GM10266 (cell line): ENCODE data around the gene TMCC2.

Experiments used
- DNase-seq: peaks from one replicate; pipeline ENCODE4 v3.0.0; 2012; ENCODE audit errors: extremely low spot score
- CTCF ChIP-seq: IDR thresholded peaks from 2 replicates; pipeline ENCODE4 v1.5.1; 2012; ENCODE audit warnings: mild to moderate bottlenecking, low read depth; ENCODE audit not compliant: control insufficient read depth, insufficient read depth; ENCODE audit errors: missing control alignments

TMCC2 gene

GRCh38 chr1:205257735-205258134 is 30.0 kb downstream of the TMCC2 start:
- DNase-seq, result no peak
- TF ChIP-seq CTCF, result no peak

GRCh38 chr1:205258261-205258691 is 30.5 kb downstream of the TMCC2 start:
- DNase-seq, result no peak
- no peak for TF ChIP-seq CTCF

GRCh38 chr1:205258719-205259118 is 31.0 kb downstream of the TMCC2 start:
- no peak for DNase-seq
- no peak for TF ChIP-seq CTCF

- DNase-seq, result no peak
- TF ChIP-seq CTCF, result no peak
Observed at GRCh38 chr1:205259324-205259832, 31.6 kb downstream of the TMCC2 start.

- no peak for TF ChIP-seq CTCF
- DNase-seq, result no peak
Observed at GRCh38 chr1:205259998-205260397, 32.3 kb downstream of the TMCC2 start.

- no peak for TF ChIP-seq CTCF
- DNase-seq, result no peak
Observed at GRCh38 chr1:205260948-205261732, 33.4 kb downstream of the TMCC2 start.

GRCh38 chr1:205261946-205262691 is 34.4 kb downstream of the TMCC2 start:
- no peak for DNase-seq
- no peak for TF ChIP-seq CTCF
